DND-41 (cell line): ENCODE results near the gene COBL.

Source experiments
- EZH2 ChIP-seq: IDR thresholded peaks from 3 replicates; pipeline ENCODE4 v1.6.1; 2012; ENCODE audit warnings: borderline replicate concordance, low read depth, mild to moderate bottlenecking, moderate library complexity, low read length, inconsistent platforms; ENCODE audit not compliant: severe bottlenecking
- TF ChIP-seq, protein P1 (sequence below): IDR thresholded peaks from 2 replicates; pipeline ENCODE4 v1.5.1; 2012; ENCODE audit warnings: borderline replicate concordance, low read length, moderate library complexity, mild to moderate bottlenecking; ENCODE audit not compliant: poor library complexity, severe bottlenecking; ENCODE audit errors: extremely low read depth

DNA sequence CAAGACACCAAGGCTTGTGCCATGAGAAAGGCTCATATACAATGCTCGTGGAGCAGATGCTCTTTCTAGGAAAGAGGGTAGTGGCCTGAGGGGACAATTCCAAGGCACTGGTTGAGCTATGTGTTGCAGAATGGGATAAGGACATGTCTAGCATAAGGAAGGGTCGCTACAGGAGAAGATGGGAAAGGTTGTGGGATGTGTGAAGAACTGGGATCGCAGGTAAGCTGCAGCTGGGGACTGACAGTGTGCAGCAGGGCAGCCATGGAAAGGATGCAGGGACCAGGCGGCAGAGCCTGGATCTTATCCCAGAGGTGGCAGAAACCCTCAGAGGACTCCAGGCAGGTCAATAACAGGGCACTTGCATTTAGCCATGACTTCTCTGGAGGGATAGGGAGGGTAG lies 56.1 kb downstream of the COBL start:
- no peak for TF ChIP-seq EZH2
- TF ChIP-seq, protein P1, sequence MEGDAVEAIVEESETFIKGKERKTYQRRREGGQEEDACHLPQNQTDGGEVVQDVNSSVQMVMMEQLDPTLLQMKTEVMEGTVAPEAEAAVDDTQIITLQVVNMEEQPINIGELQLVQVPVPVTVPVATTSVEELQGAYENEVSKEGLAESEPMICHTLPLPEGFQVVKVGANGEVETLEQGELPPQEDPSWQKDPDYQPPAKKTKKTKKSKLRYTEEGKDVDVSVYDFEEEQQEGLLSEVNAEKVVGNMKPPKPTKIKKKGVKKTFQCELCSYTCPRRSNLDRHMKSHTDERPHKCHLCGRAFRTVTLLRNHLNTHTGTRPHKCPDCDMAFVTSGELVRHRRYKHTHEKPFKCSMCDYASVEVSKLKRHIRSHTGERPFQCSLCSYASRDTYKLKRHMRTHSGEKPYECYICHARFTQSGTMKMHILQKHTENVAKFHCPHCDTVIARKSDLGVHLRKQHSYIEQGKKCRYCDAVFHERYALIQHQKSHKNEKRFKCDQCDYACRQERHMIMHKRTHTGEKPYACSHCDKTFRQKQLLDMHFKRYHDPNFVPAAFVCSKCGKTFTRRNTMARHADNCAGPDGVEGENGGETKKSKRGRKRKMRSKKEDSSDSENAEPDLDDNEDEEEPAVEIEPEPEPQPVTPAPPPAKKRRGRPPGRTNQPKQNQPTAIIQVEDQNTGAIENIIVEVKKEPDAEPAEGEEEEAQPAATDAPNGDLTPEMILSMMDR, result no peak
